Left ventricle myocardium inferior (tissue), 1 donor: ENCODE data around the gene SLC22A5. TPM values are rescaled to one million over a fixed set of nuclear protein-coding genes. Genes with fewer than 3 reads are reported as not detected.
A peak's percentile ranks its signal among the peaks of the same experiment; 100 is the strongest.

ENCODE experiments used
- DNase-seq: peaks from one replicate; pipeline ENCODE4 v3.0.0-alpha.2; 2020
- H3K27ac ChIP-seq: fragments of 200-600 bp; replicated peaks from 2 replicates; pipeline ENCODE4 v1.8.0; 2021
- H3K27me3 ChIP-seq: fragments of 200-600 bp; 2 replicates; pipeline ENCODE4 v1.8.0; 2021; ENCODE audit warnings: low read depth
- H3K36me3 ChIP-seq: fragments of 200-600 bp; 2 replicates; pipeline ENCODE4 v1.8.0; 2021
- H3K4me1 ChIP-seq: fragments of 200-600 bp; 2 replicates; pipeline ENCODE4 v1.8.0; 2021
- H3K4me3 ChIP-seq: fragments of 200-600 bp; 2 replicates; pipeline ENCODE4 v1.8.0; 2021; ENCODE audit warnings: mild to moderate bottlenecking, moderate library complexity
- H3K9me3 ChIP-seq: fragments of 200-600 bp; replicated peaks from 2 replicates; pipeline ENCODE4 v1.8.0; 2021
- CTCF ChIP-seq: fragments of 200-600 bp; IDR thresholded peaks from 2 replicates; pipeline ENCODE4 v1.8.0; 2021; ENCODE audit warnings: antibody characterized with exemption, mild to moderate bottlenecking, borderline replicate concordance
- intact Hi-C: fragments of 100-400 bp; cut with micrococcal nuclease; formaldehyde crosslinking; loops from one replicate; pipeline ENCODE4 v1.11.0; 2022
- total RNA-seq: library from RNA; stranded (reverse); fragmentation: NEBNext Ultra II Directional; extraction: Animal tissue kit (Norgen Biotek cat#: 25700); gene quantifications from one replicate; pipeline ENCODE4 v1.2.1, GENCODE V29; 2021
- donor health status: DM: no; HTN: yes; CAD: no; lungs with severe emphysema.

The SLC22A5 gene
- total RNA-seq, 1 donor from 2014 or later, result 20.8 TPM

GRCh38 chr5:132388244-132389050 is 18.9 kb downstream of the SLC22A5 start:
- H3K4me1 ChIP-seq, result peaks cover 68% of the 10 kb centered on the region
- no peak for TF ChIP-seq CTCF
- peak overlapping the region; percentile 92 for H3K27ac ChIP-seq
- peaks cover 16% of the 10 kb centered on the region for H3K36me3 ChIP-seq
- intact Hi-C loops, result no loop called here
- peak overlapping the region; percentile 18 for H3K4me3 ChIP-seq
- no peaks in the 10 kb centered on the region for H3K9me3 ChIP-seq
- DNase-seq, result no peak
- H3K27me3 ChIP-seq, result no peaks in the 10 kb centered on the region

- no peak for TF ChIP-seq CTCF
- intact Hi-C loops, result no loop called here
- no peaks in the 10 kb centered on the region for H3K27me3 ChIP-seq
- peaks cover 68% of the 10 kb centered on the region for H3K4me1 ChIP-seq
- peak overlapping the region; percentile 92 for H3K27ac ChIP-seq
- H3K9me3 ChIP-seq, result no peaks in the 10 kb centered on the region
- H3K36me3 ChIP-seq, result peaks cover 21% of the 10 kb centered on the region
- H3K4me3 ChIP-seq, result no peak overlapping the region
- DNase-seq, result no peak
These were observed 19.5 kb downstream of the SLC22A5 start for GRCh38 chr5:132389051-132389331.

GRCh38 chr5:132389585-132390286 is 20.2 kb downstream of the SLC22A5 start:
- intact Hi-C loops, result no loop called here
- DNase-seq, result no peak
- H3K9me3 ChIP-seq, result no peaks in the 10 kb centered on the region
- H3K27ac ChIP-seq, result peak overlapping the region; percentile 92
- H3K36me3 ChIP-seq, result peaks cover 29% of the 10 kb centered on the region
- H3K27me3 ChIP-seq, result no peaks in the 10 kb centered on the region
- H3K4me1 ChIP-seq, result peaks cover 63% of the 10 kb centered on the region
- TF ChIP-seq CTCF, result no peak
- no peak overlapping the region for H3K4me3 ChIP-seq

- intact Hi-C loops, result no loop called here
- TF ChIP-seq CTCF, result no peak
- Histone ChIP-seq H3K4me1 (peaks cover 48% of the 10 kb centered on the region), H3K36me3 (peaks cover 39% of the 10 kb centered on the region), H3K27me3 (no peaks in the 10 kb centered on the region), H3K27ac (no peak overlapping the region), H3K4me3 (no peak overlapping the region), H3K9me3 (no peaks in the 10 kb centered on the region)
- no peak for DNase-seq
These were observed 21.7 kb downstream of the SLC22A5 start for GRCh38 chr5:132391247-132391646.

GRCh38 chr5:132391870-132392269 is 22.4 kb downstream of the SLC22A5 start:
- Histone ChIP-seq H3K27ac (no peak overlapping the region), H3K36me3 (peaks cover 40% of the 10 kb centered on the region), H3K4me1 (peaks cover 41% of the 10 kb centered on the region), H3K4me3 (no peak overlapping the region), H3K9me3 (no peaks in the 10 kb centered on the region), H3K27me3 (no peaks in the 10 kb centered on the region)
- intact Hi-C loops, result no loop called here
- no peak for TF ChIP-seq CTCF
- no peak for DNase-seq
